Measurements from ENCODE around the gene GAP43. TPM values are rescaled to one million over a fixed set of nuclear protein-coding genes. Genes with fewer than 3 reads are reported as not detected.
A peak's percentile ranks its signal among the peaks of the same experiment; 100 is the strongest.

The GAP43 gene
- polyA plus RNA-seq, 4 donors: 0.26 to 1.5 (median 0.64) TPM

GRCh38 chr3:115626721-115627120 is 3.4 kb downstream of the GAP43 start:
- no peak for DNase-seq (ENCODE audit: low read depth in 4 of 4, low spot score in 2 of 4)

GRCh38 chr3:115627180-115628074 is 4.1 kb downstream of the GAP43 start:
- no peak for DNase-seq (ENCODE audit: low read depth in 4 of 4, low spot score in 2 of 4)

GRCh38 chr3:115628075-115628412 is 4.7 kb downstream of the GAP43 start:
- no peak for DNase-seq (ENCODE audit: low read depth in 4 of 4, low spot score in 2 of 4)

- no peak for DNase-seq (ENCODE audit: low read depth in 4 of 4, low spot score in 2 of 4)
Observed at GRCh38 chr3:115630850-115631249, 7.5 kb downstream of the GAP43 start.

GRCh38 chr3:115632026-115632425 is 8.7 kb downstream of the GAP43 start:
- no peak for DNase-seq (ENCODE audit: low read depth in 4 of 4, low spot score in 2 of 4)

- DNase-seq (ENCODE audit: low read depth in 4 of 4, low spot score in 2 of 4): no peak
Observed at GRCh38 chr3:115633467-115633866, 10.2 kb downstream of the GAP43 start.

- DNase-seq (ENCODE audit: low read depth in 4 of 4, low spot score in 2 of 4): no peak
Observed at GRCh38 chr3:115634052-115634451, 10.7 kb downstream of the GAP43 start.

- no peak for DNase-seq (ENCODE audit: low read depth in 4 of 4, low spot score in 2 of 4)
Observed at GRCh38 chr3:115635406-115635805, 12.1 kb downstream of the GAP43 start.

GRCh38 chr3:115638241-115638640 is 14.9 kb downstream of the GAP43 start:
- DNase-seq (ENCODE audit: low read depth in 4 of 4, low spot score in 2 of 4): no peak

- no peak for DNase-seq (ENCODE audit: low read depth in 4 of 4, low spot score in 2 of 4)
Observed at GRCh38 chr3:115638991-115639390, 15.7 kb downstream of the GAP43 start.

GRCh38 chr3:115644391-115644790 is 21.1 kb downstream of the GAP43 start:
- no peak for DNase-seq (ENCODE audit: low read depth in 4 of 4, low spot score in 2 of 4)

GRCh38 chr3:115646027-115646690 is 22.8 kb downstream of the GAP43 start:
- DNase-seq (ENCODE audit: low read depth in 4 of 4, low spot score in 2 of 4): no peak

- DNase-seq (ENCODE audit: low read depth in 4 of 4, low spot score in 2 of 4): no peak
Observed at GRCh38 chr3:115648559-115648958, 25.2 kb downstream of the GAP43 start.

- no peak for DNase-seq (ENCODE audit: low read depth in 4 of 4, low spot score in 2 of 4)
Observed at GRCh38 chr3:115651087-115651486, 27.8 kb downstream of the GAP43 start.

GRCh38 chr3:115651599-115651998 is 28.3 kb downstream of the GAP43 start:
- no peak for DNase-seq (ENCODE audit: low read depth in 4 of 4, low spot score in 2 of 4)

- DNase-seq (ENCODE audit: low read depth in 4 of 4, low spot score in 2 of 4): no peak
Observed at GRCh38 chr3:115652738-115653137, 29.4 kb downstream of the GAP43 start.

GRCh38 chr3:115655761-115656282 is 32.5 kb downstream of the GAP43 start:
- DNase-seq (ENCODE audit: low read depth in 4 of 4, low spot score in 2 of 4): no peak

GRCh38 chr3:115657168-115657567 is 33.9 kb downstream of the GAP43 start:
- DNase-seq (ENCODE audit: low read depth in 4 of 4, low spot score in 2 of 4): no peak

- no peak for DNase-seq (ENCODE audit: low read depth in 4 of 4, low spot score in 2 of 4)
Observed at GRCh38 chr3:115658032-115658336, 34.7 kb downstream of the GAP43 start.

GRCh38 chr3:115658337-115659181 is 35.2 kb downstream of the GAP43 start:
- DNase-seq (ENCODE audit: low read depth in 4 of 4, low spot score in 2 of 4): peak; percentile 69 to 79 (median 77)

All from left renal cortex interstitium (tissue), 4 donors.